Measurements from ENCODE around the gene STYXL2. TPM values are rescaled to one million over a fixed set of nuclear protein-coding genes. Genes with fewer than 3 reads are reported as not detected.

STYXL2 gene
- total RNA-seq, 3 donors from 2014 or later (not counting 1 experiment from before 2014, with no cell fraction given), result not detected

- H3K9me3 Mint-ChIP-seq, result no peaks in the 10 kb centered on the region
- H3K27ac Mint-ChIP-seq, result no peak overlapping the region
These were observed 1.5 kb downstream of the STYXL2 start for GRCh38 chr1:167095368-167095767.

GRCh38 chr1:167099851-167100250, 6.0 kb downstream of the STYXL2 start:
- DNase-seq (no peak), ATAC-seq (no peak)
- no peaks in the 10 kb centered on the region for H3K9me3 ChIP-seq (ENCODE audit: control insufficient read depth, insufficient read depth, low read length)
- peaks cover 15 to 25% of the 10 kb centered on the region in 2 donors for H3K4me1 Mint-ChIP-seq
- no peaks in the 10 kb centered on the region for H3K36me3 Mint-ChIP-seq
- intact Hi-C loops (cut with micrococcal nuclease), result no loop called here
- no peaks in the 10 kb centered on the region for H3K36me3 ChIP-seq (ENCODE audit: control insufficient read depth, insufficient read depth, low read length)
- H3K4me3 Mint-ChIP-seq, result no peak overlapping the region
- H3K27ac ChIP-seq (ENCODE audit: low read length), result no peak overlapping the region
- H3K27ac Mint-ChIP-seq, result no peak overlapping the region
- TF ChIP-seq CTCF (IDR thresholded peaks at IDR 0.05), result no peak
- H3K9me3 Mint-ChIP-seq, result no peaks in the 10 kb centered on the region
- WGBS (ENCODE audit: insufficient coverage), result 94% methylated on average over 1 of the region's 1 CpG
- no peak overlapping the region for H3K4me3 ChIP-seq (ENCODE audit: low read length)
- peaks cover 14% of the 10 kb centered on the region for H3K4me1 ChIP-seq (ENCODE audit: control insufficient read depth, insufficient read depth, low read length)
- H3K27me3 Mint-ChIP-seq (ENCODE audit: low read depth in 2 of 2), result peaks cover 0 to 2% of the 10 kb centered on the region in 2 donors
- no peaks in the 10 kb centered on the region for H3K27me3 ChIP-seq (ENCODE audit: control insufficient read depth, insufficient read depth, low read length)

More at GRCh38 chr1:167095368-167095767, 1.5 kb downstream of the STYXL2 start:
- Histone ChIP-seq H3K4me3 (ENCODE audit: low read length) (no peak overlapping the region), H3K27ac (ENCODE audit: low read length) (no peak overlapping the region), H3K4me1 (ENCODE audit: control insufficient read depth, insufficient read depth, low read length) (peaks cover 6% of the 10 kb centered on the region), H3K36me3 (ENCODE audit: control insufficient read depth, insufficient read depth, low read length) (no peaks in the 10 kb centered on the region), H3K27me3 (ENCODE audit: control insufficient read depth, insufficient read depth, low read length) (no peaks in the 10 kb centered on the region), H3K9me3 (ENCODE audit: control insufficient read depth, insufficient read depth, low read length) (no peaks in the 10 kb centered on the region)
- DNase-seq (no peak), ATAC-seq (no peak)
- Mint-ChIP-seq H3K4me1 (peaks cover 9 to 18% of the 10 kb centered on the region in 2 donors), H3K4me3 (no peak overlapping the region), H3K36me3 (no peaks in the 10 kb centered on the region), H3K27me3 (ENCODE audit: low read depth in 2 of 2) (peaks cover 0 to 2% of the 10 kb centered on the region in 2 donors)
- intact Hi-C loops (cut with micrococcal nuclease), result no loop called here
- TF ChIP-seq CTCF (IDR thresholded peaks at IDR 0.05), result no peak
- 40% methylated on average over 3 of the region's 5 CpGs for WGBS (ENCODE audit: insufficient coverage)

GRCh38 chr1:167100730-167101129, 6.9 kb downstream of the STYXL2 start:
- H3K27me3 Mint-ChIP-seq (ENCODE audit: low read depth in 2 of 2), result peaks cover 0 to 2% of the 10 kb centered on the region in 2 donors
- intact Hi-C loops (cut with micrococcal nuclease), result no loop called here
- DNase-seq (no peak), ATAC-seq (no peak)
- peaks cover 24 to 27% of the 10 kb centered on the region in 2 donors for H3K4me1 Mint-ChIP-seq
- H3K4me3 Mint-ChIP-seq, result no peak overlapping the region
- H3K4me3 ChIP-seq (ENCODE audit: low read length), result no peak overlapping the region
- H3K27me3 ChIP-seq (ENCODE audit: control insufficient read depth, insufficient read depth, low read length), result no peaks in the 10 kb centered on the region
- no peaks in the 10 kb centered on the region for H3K36me3 Mint-ChIP-seq
- 100% methylated on average over 2 of the region's 2 CpGs for WGBS (ENCODE audit: insufficient coverage)
- no peak for TF ChIP-seq CTCF (IDR thresholded peaks at IDR 0.05)
- peaks cover 19% of the 10 kb centered on the region for H3K4me1 ChIP-seq (ENCODE audit: control insufficient read depth, insufficient read depth, low read length)
- no peaks in the 10 kb centered on the region for H3K9me3 ChIP-seq (ENCODE audit: control insufficient read depth, insufficient read depth, low read length)
- no peaks in the 10 kb centered on the region for H3K36me3 ChIP-seq (ENCODE audit: control insufficient read depth, insufficient read depth, low read length)
- H3K27ac ChIP-seq (ENCODE audit: low read length), result no peak overlapping the region
- H3K9me3 Mint-ChIP-seq, result no peaks in the 10 kb centered on the region
- H3K27ac Mint-ChIP-seq, result no peak overlapping the region

- Mint-ChIP-seq H3K27me3 (ENCODE audit: low read depth in 2 of 2) (peaks cover 0 to 2% of the 10 kb centered on the region in 2 donors), H3K9me3 (no peaks in the 10 kb centered on the region), H3K36me3 (no peaks in the 10 kb centered on the region), H3K27ac (no peak overlapping the region), H3K4me3 (no peak overlapping the region), H3K4me1 (peaks cover 26 to 30% of the 10 kb centered on the region in 2 donors)
- TF ChIP-seq CTCF (IDR thresholded peaks at IDR 0.05), result no peak
- Histone ChIP-seq H3K4me3 (ENCODE audit: low read length) (no peak overlapping the region), H3K27me3 (ENCODE audit: control insufficient read depth, insufficient read depth, low read length) (no peaks in the 10 kb centered on the region), H3K9me3 (ENCODE audit: control insufficient read depth, insufficient read depth, low read length) (no peaks in the 10 kb centered on the region), H3K4me1 (ENCODE audit: control insufficient read depth, insufficient read depth, low read length) (peaks cover 19% of the 10 kb centered on the region), H3K36me3 (ENCODE audit: control insufficient read depth, insufficient read depth, low read length) (no peaks in the 10 kb centered on the region), H3K27ac (ENCODE audit: low read length) (no peak overlapping the region)
- DNase-seq (no peak), ATAC-seq (no peak)
- WGBS (ENCODE audit: insufficient coverage), result 88% methylated on average over 2 of the region's 2 CpGs
- intact Hi-C loops (cut with micrococcal nuclease), result no loop called here
These were observed 7.9 kb downstream of the STYXL2 start for GRCh38 chr1:167101754-167102153.
